CD14-positive monocyte (primary cell): ENCODE measurements around the gene ATRN. TPM values are rescaled to one million over a fixed set of nuclear protein-coding genes. Genes with fewer than 3 reads are reported as not detected.

ENCODE experiments used
- DNase-seq, 3 donors: peaks; one replicate each; pipeline ENCODE4 v3.0.0-alpha.2; 2011 to 2022
- H2AFZ ChIP-seq: 2 replicates; pipeline ENCODE4 v1.6.0; 2012; ENCODE audit warnings: mild to moderate bottlenecking, low read depth, low read length, inconsistent platforms; ENCODE audit not compliant: insufficient read depth, poor library complexity, severe bottlenecking
- H3K27ac ChIP-seq, 2 donors: 1 replicate in 1 of 2; 2 replicates in 1 of 2; pipeline ENCODE4 v1.5.1; 2012 to 2013; ENCODE audit warnings: low read length in 2 of 2, control low read depth in 1 of 2, inconsistent platforms in 1 of 2, low read depth in 1 of 2, mild to moderate bottlenecking in 1 of 2
- H3K27me3 ChIP-seq, 2 donors: one replicate each; pipeline versions ENCODE4 v1.6.0 to v1.6.1; 2011 to 2013; ENCODE audit warnings: low read length in 2 of 2; ENCODE audit not compliant: control insufficient read depth in 2 of 2, insufficient read depth in 2 of 2
- H3K36me3 ChIP-seq, 2 donors: replicated peaks in 1 of 2; 1 replicate in 1 of 2; 2 replicates in 1 of 2; pipeline versions ENCODE4 v1.5.1 to v1.6.1; 2012 to 2013; ENCODE audit warnings: low read length in 2 of 2, control low read depth in 1 of 2, inconsistent platforms in 1 of 2, mild to moderate bottlenecking in 1 of 2; ENCODE audit not compliant: insufficient read depth in 2 of 2, control insufficient read depth in 1 of 2
- H3K4me1 ChIP-seq, 2 donors: 1 replicate in 1 of 2; 2 replicates in 1 of 2; pipeline versions ENCODE4 v1.5.1 to v1.6.1; 2012 to 2013; ENCODE audit warnings: low read length in 2 of 2, control low read depth in 1 of 2, inconsistent platforms in 1 of 2, mild to moderate bottlenecking in 1 of 2, moderate library complexity in 1 of 2; ENCODE audit not compliant: insufficient read depth in 2 of 2, control insufficient read depth in 1 of 2
- H3K4me2 ChIP-seq: replicated peaks from 2 replicates; pipeline ENCODE3; 2012; ENCODE audit warnings: low read length, moderate library complexity, mild to moderate bottlenecking; ENCODE audit not compliant: poor library complexity, severe bottlenecking; ENCODE audit errors: extremely low read depth
- H3K4me3 ChIP-seq, 3 experiments: fragments of 200-600 bp in 1 of 3; sonication (generic) in 1 of 3; replicated peaks in 1 of 3; 1 replicate in 2 of 3; 2 replicates in 1 of 3; pipeline ENCODE4 v1.5.1; 2011 to 2013; ENCODE audit warnings: low read length in 3 of 3, mild to moderate bottlenecking in 3 of 3, control low read depth in 2 of 3, low read depth in 2 of 3, inconsistent platforms in 1 of 3, moderate library complexity in 1 of 3
- H3K79me2 ChIP-seq: 2 replicates; pipeline ENCODE4 v1.6.0; 2012; ENCODE audit warnings: mild to moderate bottlenecking, control low read depth, inconsistent platforms, low read length, moderate library complexity; ENCODE audit not compliant: insufficient read depth
- H3K9ac ChIP-seq: 2 replicates; pipeline ENCODE4 v1.6.0; 2017; ENCODE audit warnings: low read length, mild to moderate bottlenecking; ENCODE audit not compliant: insufficient read depth, poor library complexity, severe bottlenecking
- H3K9me3 ChIP-seq, 2 donors: replicated peaks in 1 of 2; 1 replicate in 1 of 2; 2 replicates in 1 of 2; pipeline versions ENCODE4 v1.5.1 to v1.6.1; 2012 to 2013; ENCODE audit warnings: low read length in 2 of 2, control low read depth in 1 of 2; ENCODE audit not compliant: control insufficient read depth in 1 of 2, insufficient read depth in 1 of 2
- H4K20me1 ChIP-seq: 2 replicates; pipeline ENCODE4 v1.6.0; 2012; ENCODE audit warnings: mild to moderate bottlenecking, low read length, control low read depth, moderate library complexity; ENCODE audit not compliant: insufficient read depth
- H3K27ac Mint-ChIP-seq, 7 donors: one replicate each; pipeline ENCODE4 v1.8.0; 2020; ENCODE audit warnings: mild to moderate bottlenecking in 7 of 7, mixed read lengths in 7 of 7, moderate library complexity in 6 of 7, inconsistent platforms in 2 of 7
- H3K27me3 Mint-ChIP-seq, 3 donors: one replicate each; pipeline ENCODE4 v1.8.0; 2021 to 2022; ENCODE audit warnings: low read depth in 3 of 3, mild to moderate bottlenecking in 3 of 3, mixed read lengths in 3 of 3, moderate library complexity in 3 of 3, inconsistent platforms in 1 of 3
- H3K36me3 Mint-ChIP-seq, 2 donors: one replicate each; pipeline ENCODE4 v1.8.0; 2020; ENCODE audit warnings: mixed read lengths in 2 of 2, inconsistent platforms in 1 of 2, mild to moderate bottlenecking in 1 of 2
- H3K4me1 Mint-ChIP-seq: one replicate; pipeline ENCODE4 v1.8.0; 2020; ENCODE audit warnings: mild to moderate bottlenecking, mixed read lengths
- H3K4me3 Mint-ChIP-seq, 2 donors: one replicate each; pipeline ENCODE4 v1.8.0; 2020; ENCODE audit warnings: mild to moderate bottlenecking in 2 of 2, mixed read lengths in 2 of 2, moderate library complexity in 1 of 2
- H3K9me3 Mint-ChIP-seq, 7 donors: one replicate each; pipeline ENCODE4 v1.8.0; 2020 to 2022; ENCODE audit warnings: mixed read lengths in 7 of 7, mild to moderate bottlenecking in 6 of 7, moderate library complexity in 6 of 7, inconsistent platforms in 2 of 7
- WGBS: methylation state at CpG from one replicate; pipeline ENCODE4 v1.1.5; 2013; ENCODE audit warnings: missing lambda C conversion rate; ENCODE audit not compliant: insufficient coverage; 5-methylcytosine and 5-hydroxymethylcytosine counted together
- intact Hi-C, 2 donors: fragments of 100-400 bp; cut with micrococcal nuclease; formaldehyde crosslinking; loops; one replicate each; pipeline versions ENCODE4 v1.15.0 to v1.15.1; 2023
- polyA plus RNA-seq, 3 donors: library from polyadenylated mRNA; depleted of rRNA in 1 of 3; unstranded in 2 of 3; stranded (reverse) in 1 of 3; fragments of 300-500 nt in 2 of 3; fragments of >200 nt in 1 of 3; fragmentation: Illumina TruSeq in 2 of 3; gene quantifications; 1 replicate in 2 of 3; 2 replicates in 1 of 3; pipeline ENCODE4 v1.2.3, GENCODE V29; 2012 to 2021
- TF ChIP-seq, protein P1 (sequence below): fragments of 200-600 bp; IDR thresholded peaks from one replicate; pipeline ENCODE4 v1.8.0; 2022; ENCODE audit warnings: antibody characterized with exemption, mild to moderate bottlenecking

Gene ATRN
- polyA plus RNA-seq, 3 donors: 10.2 to 17.4 (median 11.5) TPM

DNA sequence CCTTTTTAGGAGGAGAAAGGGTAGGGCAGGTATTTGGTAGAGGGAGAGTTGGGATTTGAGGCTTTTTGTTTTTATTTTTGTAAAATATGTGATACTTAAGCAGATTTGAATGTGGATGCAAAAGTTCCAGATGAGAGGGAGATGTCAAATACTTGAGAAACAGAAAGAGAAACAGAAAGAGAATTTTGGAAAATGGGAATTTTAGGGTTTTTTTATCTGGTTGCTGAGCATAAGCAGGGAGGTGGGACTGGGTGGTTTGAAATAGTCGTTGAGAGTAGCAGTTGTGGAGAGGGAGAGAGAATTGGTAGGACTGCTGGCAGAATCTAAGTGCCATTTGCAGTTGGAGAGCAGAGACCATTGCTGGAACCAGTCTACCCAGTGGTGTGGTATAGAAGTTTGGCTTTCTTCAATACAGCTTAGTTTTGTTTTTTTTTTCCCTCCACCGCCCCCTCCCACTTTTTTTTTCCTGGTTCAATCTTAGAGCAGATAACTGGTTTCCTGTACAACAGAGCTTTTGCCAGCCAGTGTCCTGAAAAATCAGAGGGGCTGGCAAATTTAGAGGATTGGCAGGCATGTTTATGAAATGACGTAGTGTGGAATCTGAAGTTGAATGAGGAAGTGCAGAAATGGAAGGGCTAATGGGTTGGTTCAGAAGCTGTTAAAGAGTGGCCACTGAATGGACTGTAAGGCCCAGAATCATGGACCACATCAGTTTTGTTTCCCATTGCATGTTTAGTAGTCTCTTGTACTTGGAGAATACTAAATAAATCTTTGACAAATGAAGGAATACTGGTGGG is 68.7 kb downstream of the ATRN start:
- H3K4me2 ChIP-seq: no peak overlapping the region

DNA sequence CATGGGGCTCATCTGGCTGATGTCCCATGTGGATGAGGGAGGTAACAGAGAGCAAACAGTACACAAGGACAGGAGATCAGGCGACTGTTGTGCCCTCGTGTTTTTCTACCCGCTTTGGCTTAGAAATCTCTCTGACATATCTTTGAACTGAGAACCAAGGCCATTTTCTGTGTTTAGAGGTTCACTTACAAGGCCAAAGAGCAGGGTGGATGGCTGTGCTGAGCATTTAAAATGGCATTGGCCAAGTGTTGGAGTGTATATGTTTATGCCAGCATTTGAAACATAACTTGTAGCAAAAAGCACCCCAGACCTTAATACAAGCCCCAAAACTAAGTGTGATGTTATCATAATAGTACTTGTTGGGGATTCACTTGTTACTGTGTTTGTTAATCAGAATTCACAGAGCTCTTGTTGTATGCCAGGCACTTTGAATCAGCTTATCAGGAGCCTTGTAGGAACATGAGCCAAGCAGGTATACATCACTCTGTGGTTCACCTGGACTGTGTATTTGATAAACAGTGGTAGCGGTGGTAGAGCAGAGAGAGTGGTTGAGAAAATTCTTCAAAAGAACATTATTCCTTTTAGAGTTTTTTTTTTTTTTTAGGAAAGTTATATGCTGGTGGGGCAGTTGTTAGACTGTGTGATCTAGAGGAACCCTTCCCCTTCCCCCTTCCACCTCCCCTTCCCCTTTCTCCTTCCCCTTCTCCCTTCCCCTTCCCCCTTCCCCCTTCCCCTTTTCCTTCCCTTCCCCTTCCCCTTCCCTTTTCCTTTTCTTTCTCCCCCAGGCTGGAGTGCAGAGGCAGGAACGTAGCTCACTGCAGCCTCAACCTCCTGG is 71.3 kb downstream of the ATRN start:
- no peak overlapping the region for H3K4me3 ChIP-seq
- H3K36me3 Mint-ChIP-seq: peaks cover 43% of the 10 kb centered on the region in 2 donors
- H3K4me1 Mint-ChIP-seq: peaks cover 24% of the 10 kb centered on the region
- H3K27ac Mint-ChIP-seq: peak overlapping the region in 4 of 7 donors; percentile 17 to 73 (median 35)
- TF ChIP-seq, protein P1, sequence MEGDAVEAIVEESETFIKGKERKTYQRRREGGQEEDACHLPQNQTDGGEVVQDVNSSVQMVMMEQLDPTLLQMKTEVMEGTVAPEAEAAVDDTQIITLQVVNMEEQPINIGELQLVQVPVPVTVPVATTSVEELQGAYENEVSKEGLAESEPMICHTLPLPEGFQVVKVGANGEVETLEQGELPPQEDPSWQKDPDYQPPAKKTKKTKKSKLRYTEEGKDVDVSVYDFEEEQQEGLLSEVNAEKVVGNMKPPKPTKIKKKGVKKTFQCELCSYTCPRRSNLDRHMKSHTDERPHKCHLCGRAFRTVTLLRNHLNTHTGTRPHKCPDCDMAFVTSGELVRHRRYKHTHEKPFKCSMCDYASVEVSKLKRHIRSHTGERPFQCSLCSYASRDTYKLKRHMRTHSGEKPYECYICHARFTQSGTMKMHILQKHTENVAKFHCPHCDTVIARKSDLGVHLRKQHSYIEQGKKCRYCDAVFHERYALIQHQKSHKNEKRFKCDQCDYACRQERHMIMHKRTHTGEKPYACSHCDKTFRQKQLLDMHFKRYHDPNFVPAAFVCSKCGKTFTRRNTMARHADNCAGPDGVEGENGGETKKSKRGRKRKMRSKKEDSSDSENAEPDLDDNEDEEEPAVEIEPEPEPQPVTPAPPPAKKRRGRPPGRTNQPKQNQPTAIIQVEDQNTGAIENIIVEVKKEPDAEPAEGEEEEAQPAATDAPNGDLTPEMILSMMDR: no peak
- H3K9me3 Mint-ChIP-seq: peaks cover 0 to 1% (median 0%) of the 10 kb centered on the region in 7 donors
- H4K20me1 ChIP-seq: no peaks in the 10 kb centered on the region
- H2AFZ ChIP-seq: no peak overlapping the region
- H3K27me3 ChIP-seq: no peaks in the 10 kb centered on the region
- no peak overlapping the region for H3K4me2 ChIP-seq
- peak in 1 of 3 donors; percentile 11 for DNase-seq
- no peaks in the 10 kb centered on the region for H3K79me2 ChIP-seq
- no peaks in the 10 kb centered on the region for H3K9me3 ChIP-seq
- no CpG with 5 or more reads among the region's 5 CpGs for WGBS
- no peak overlapping the region for H3K9ac ChIP-seq
- H3K4me3 Mint-ChIP-seq: no peak overlapping the region
- peaks cover 5 to 11% of the 10 kb centered on the region in 2 donors for H3K4me1 ChIP-seq
- H3K27me3 Mint-ChIP-seq: no peaks in the 10 kb centered on the region
- intact Hi-C loops: no loop called here
- H3K27ac ChIP-seq: peak overlapping the region in 1 of 2 donors; percentile 30
- peaks cover 5 to 35% of the 10 kb centered on the region in 2 donors for H3K36me3 ChIP-seq

More for the DNA sequence above, 68.7 kb downstream of the ATRN start:
- Mint-ChIP-seq H3K9me3 (peaks cover 0 to 1% (median 0%) of the 10 kb centered on the region in 7 donors), H3K4me3 (peak overlapping the region in 1 of 2 donors; percentile 8), H3K36me3 (peaks cover 33 to 40% of the 10 kb centered on the region in 2 donors), H3K27me3 (no peaks in the 10 kb centered on the region), H3K27ac (peak overlapping the region in 4 of 7 donors; percentile 2 to 54 (median 24)), H3K4me1 (peaks cover 24% of the 10 kb centered on the region)
- no peak for DNase-seq
- WGBS: 75% methylated on average over 2 of the region's 3 CpGs
- H3K9ac ChIP-seq: no peak overlapping the region
- no peaks in the 10 kb centered on the region for H3K79me2 ChIP-seq
- H3K9me3 ChIP-seq: no peaks in the 10 kb centered on the region
- H3K36me3 ChIP-seq: peaks cover 7 to 30% of the 10 kb centered on the region in 2 donors
- no peak overlapping the region for H3K4me3 ChIP-seq
- H3K27ac ChIP-seq: no peak overlapping the region
- TF ChIP-seq, protein P1: no peak
- H2AFZ ChIP-seq: no peak overlapping the region
- peaks cover 5 to 11% of the 10 kb centered on the region in 2 donors for H3K4me1 ChIP-seq
- H4K20me1 ChIP-seq: peaks cover 1% of the 10 kb centered on the region
- intact Hi-C loops: no loop called here
- no peaks in the 10 kb centered on the region for H3K27me3 ChIP-seq
